NCI-H146 treated with DMSO at 0.1 percent for 48 hours (cell line): ENCODE results near the gene MBIP.

ENCODE experiments used
- DNase-seq: peaks from one replicate; lab custom pipeline; 2025; ENCODE audit not compliant: unreplicated experiment; lab: John Stamatoyannopoulos, UW

MBIP gene

GRCh38 chr14:36313898-36314297 is 6.5 kb downstream of the MBIP start:
- DNase-seq = no peak

DNA sequence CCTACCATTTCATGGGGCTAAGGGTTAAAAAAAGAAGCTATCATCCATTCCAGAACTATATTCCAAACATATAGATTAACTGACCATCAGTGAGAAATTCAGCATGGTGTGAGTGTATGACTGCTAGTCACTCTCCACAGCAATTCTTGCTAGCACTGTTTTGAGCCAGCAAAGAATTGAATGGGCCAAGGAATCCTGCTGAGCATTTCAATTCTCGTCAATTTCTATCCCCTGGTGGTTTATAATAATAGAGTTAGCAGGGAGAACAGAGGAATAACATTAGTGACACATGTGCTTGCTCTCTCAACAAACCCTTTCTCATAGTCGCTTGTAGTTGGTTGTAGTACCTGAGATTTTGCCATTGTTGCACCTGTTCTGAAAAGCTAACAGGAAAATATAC is 7.2 kb downstream of the MBIP start:
- DNase-seq = peak; percentile 74

DNA sequence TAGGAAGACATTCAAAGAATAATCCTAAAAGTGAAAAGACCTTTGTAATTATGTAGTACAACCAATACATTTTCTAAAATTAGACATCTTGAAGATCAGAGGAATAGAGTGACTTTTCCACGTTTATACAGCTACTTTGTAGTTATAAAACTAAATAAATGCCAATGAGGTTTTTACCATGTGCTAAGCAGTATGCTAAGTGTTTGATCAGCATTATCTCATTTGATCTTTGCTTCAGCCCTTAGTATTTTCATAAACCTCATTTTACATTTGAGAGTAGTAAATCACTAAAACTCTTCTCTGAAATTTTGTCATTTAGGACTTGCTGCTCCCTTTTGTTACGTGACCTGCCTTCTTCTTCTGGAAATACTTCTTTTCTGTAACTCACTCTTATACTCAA is 13.6 kb downstream of the MBIP start:
- no peak for DNase-seq

- no peak for DNase-seq
Observed at GRCh38 chr14:36304895-36305294, 15.5 kb downstream of the MBIP start.

GRCh38 chr14:36303960-36304359 is 16.5 kb downstream of the MBIP start:
- DNase-seq = no peak

DNA sequence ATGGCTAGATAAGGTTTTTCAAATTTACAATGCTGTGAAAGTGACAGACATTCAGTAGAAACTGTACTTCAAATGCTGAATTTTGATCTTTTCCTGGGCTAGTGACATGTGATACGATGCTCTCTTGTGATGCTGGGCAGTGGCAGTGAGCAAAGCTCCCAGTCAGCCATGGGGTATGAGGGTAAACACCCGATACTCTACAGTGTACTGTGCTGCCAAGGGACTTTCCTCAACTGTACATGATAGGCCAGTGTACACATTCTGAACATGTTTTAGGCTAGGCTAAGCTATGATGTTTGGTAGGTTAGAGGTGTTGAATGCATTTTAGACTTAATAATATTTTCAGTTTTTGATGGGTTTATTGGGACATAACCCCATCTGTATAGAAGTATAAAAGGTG is 17.6 kb downstream of the MBIP start:
- DNase-seq = no peak

GRCh38 chr14:36301159-36301558 is 19.3 kb downstream of the MBIP start:
- DNase-seq = no peak

DNA sequence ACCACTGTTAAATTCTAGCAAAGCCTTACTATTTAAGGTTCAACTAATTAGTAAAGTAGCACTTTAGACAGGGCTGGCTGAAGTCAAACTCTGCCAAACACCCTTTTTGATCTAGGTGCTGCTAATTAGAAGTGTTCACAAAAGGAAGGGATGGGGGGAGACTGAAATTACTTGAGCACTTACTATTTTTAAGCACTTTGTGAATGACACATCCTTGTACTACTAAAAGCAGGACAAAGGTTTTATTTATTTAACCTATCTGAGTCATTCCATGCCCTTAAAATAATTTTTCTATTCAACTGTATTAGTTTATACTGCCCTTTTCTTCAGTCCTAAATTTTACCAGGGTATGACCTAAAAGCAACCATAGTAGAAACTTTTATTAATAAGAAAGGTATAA is 20.1 kb downstream of the MBIP start:
- DNase-seq = no peak

DNA sequence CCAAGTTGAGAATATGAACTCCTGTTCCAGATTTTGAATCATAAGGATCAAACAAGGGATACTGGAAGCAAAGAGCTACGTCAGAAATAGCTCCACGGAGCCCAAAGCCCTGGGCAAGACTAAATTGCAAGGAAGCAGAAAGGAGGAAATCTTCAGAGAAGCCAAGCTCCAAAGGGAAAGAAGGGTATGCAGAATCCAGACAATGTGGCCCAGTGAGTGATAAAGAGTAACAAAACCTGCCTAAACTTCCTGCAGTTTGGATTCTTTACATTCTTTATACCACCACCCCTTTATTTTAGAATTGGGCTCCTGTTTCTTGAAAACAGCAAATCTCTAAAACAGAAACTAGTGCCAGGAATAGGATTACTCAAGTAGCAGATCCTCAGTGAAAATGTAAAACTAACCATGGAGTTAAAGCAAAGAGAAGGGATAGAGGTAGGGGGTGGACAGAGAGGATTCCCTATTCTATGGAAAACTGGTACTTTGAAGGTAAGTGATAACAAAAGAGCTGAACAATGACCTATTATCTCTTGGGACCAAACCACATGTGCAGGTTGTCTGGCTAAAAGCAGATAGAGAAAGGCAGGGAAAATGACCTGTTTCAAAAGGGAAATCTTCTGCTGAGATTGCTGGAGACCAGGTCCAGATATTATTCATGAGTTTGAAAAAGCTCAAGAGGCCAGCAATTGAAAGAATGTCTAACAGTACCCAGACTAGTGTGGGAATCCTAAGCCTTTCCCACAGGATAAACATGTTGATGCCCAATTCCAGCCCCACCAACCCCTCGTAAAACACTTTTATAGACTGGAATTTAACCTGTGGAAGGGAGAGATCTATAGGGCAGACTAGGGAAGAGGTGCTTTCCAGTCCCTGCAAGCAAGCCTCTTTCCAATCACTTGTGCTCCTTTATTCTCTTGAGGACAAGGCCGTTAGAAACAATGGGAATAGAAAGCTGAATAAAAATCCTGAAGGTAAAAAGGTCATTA is 24.5 kb downstream of the MBIP start:
- DNase-seq = no peak

DNA sequence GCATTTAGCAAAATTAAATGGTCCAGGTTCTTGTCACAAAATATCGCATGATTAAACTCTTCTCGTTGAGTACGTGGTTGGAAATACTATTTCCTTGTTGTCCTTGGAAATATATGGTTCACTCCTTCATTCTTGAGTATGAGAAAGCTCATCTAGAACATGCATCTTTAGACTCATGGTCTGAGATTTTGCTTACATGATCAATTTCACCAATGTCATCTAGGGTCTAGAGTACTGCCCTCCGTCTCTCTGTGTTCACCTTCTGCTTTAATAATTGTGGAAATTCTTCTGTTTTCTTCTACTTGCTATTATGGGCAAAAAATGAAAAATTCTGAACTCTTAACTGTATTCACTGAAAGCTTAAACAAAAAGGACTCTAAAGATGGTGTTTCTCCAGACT is 25.9 kb downstream of the MBIP start:
- DNase-seq = no peak

DNA sequence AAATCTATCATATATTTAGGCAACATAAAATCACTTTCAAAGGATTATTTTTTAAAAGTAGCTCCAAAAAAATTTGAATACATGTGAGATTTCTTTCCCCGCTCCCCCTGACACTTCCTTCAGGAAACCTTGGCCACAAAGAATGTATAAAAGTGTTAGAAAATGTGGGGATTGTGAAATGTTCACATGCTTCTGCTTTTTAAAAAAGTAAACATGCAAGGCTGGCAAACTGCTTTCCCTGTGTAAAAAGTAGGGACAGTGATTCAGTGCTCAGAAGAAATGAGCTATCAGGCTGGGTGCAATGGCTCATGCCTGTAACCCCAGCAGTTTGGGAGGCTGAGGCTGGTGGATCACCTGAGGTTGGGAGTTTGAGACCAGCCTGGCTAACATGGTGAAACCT is 26.6 kb downstream of the MBIP start:
- DNase-seq = no peak

GRCh38 chr14:36289954-36290353 is 30.5 kb downstream of the MBIP start:
- no peak for DNase-seq

- DNase-seq = no peak
Observed at GRCh38 chr14:36288496-36288895, 31.9 kb downstream of the MBIP start.

GRCh38 chr14:36284971-36285595 is 35.4 kb downstream of the MBIP start:
- DNase-seq = no peak

GRCh38 chr14:36281309-36281708 is 39.1 kb downstream of the MBIP start:
- no peak for DNase-seq

DNA sequence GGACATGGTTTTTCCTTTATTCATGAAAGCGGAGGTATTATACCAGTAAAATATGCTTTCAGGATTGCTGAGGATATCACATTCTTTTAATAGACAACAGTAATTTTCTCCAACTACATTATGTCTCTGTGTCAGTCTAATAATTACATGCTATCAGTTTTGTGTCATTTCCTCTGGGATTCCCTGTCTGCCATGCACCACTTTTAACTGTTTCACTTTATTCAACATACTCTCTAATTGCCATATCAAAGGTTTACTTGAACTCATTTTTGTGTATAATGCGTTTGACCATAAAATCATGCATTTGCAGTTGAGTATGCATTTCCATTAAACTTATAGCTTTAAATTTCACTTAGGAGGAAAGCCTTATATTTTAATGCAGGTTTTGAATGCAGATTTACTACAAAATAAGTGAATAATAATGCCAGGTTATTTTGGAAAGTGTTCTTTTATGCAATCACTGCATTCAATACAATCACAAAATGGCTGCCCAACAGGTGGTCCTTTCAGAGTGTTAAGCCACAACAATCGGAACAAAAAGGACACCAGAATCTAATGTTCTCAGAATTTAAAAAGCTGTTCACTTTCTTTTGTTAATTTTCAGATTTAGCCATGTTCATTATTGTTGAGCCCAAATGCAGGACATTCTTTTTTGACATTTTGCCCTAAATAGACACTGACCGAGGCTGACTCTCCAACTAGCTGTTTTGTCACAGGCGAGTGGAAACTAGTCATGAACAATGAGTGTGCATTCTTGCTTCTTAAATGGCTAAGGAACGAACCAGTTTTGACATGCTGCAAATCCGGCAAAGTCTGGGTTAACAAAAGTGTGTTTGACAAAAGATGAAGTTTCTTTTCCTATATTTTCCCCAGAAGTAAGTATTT is 40.9 kb downstream of the MBIP start:
- DNase-seq = no peak

GRCh38 chr14:36275741-36276140 is 44.7 kb downstream of the MBIP start:
- no peak for DNase-seq

DNA sequence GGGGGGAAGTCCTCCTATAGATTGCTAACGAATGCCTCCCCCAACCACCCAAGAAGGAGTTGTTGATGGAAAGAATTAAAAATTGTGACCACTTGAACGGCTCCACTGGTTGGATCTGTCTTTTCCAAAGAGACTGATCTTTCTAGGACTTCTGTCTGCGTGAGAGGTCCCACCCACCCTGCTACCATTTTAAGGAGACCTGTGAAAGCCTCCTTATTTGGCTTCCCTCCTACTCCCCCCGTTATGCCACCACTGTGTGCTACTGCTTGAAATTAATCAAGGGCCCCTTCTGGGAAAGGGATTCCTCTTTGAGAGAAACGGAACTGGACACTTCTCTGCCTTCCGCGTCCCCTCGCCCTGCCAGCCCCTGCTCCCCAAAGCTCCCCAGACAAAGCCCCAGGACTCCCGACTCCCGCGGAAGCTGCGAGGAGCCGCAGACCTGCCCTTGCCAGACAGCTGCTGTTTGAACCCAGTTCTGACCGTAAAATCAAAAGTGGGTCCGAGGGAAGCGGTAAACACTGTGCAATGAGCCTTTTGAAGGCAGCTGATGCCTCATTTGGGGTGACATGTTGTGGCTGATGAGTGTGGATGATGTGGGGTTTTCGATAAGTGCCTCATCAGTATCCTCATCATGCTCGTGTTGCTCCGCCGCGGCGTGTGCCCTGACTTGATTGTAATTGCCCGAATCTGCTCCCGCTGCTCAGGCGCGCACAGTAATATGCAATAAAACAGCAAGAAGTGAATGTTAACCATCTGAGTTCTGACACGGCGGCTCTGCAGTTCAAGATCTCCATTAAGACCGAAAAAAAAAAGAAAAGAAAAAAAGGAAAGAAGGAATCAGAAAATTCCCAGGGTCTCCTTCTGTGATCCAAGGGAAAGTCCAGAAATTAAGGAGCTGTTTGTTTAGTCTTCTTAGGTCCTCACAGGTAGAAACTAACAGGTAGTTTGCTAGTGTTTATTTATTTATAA is 48.2 kb downstream of the MBIP start:
- no peak for DNase-seq

- DNase-seq = no peak
Observed at GRCh38 chr14:36271222-36271621, 49.2 kb downstream of the MBIP start.

DNA sequence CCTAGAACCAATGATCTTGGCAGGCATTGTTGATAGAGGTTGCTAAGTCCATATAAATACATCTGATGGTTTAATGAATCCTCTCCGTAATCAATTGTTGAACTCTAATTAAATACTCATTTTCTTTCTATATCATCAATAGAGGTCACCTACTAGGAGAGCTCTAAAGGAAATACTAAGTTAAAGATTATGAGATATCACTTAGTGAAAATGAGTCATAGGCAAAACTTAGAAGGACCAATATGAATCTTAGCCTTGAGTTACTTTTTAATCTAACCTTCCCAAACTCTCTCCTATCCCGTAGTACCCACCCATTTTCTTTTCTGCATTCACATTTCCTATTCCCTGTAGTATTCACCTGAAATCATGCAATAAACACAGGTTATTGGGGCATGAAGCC is 50.2 kb downstream of the MBIP start:
- no peak for DNase-seq
